ENCODE data around the gene TTC39B.

The TTC39B gene

GRCh38 chr9:15160673-15161072, 146.3 kb downstream of the TTC39B start:
- TF ChIP-seq, protein P1, sequence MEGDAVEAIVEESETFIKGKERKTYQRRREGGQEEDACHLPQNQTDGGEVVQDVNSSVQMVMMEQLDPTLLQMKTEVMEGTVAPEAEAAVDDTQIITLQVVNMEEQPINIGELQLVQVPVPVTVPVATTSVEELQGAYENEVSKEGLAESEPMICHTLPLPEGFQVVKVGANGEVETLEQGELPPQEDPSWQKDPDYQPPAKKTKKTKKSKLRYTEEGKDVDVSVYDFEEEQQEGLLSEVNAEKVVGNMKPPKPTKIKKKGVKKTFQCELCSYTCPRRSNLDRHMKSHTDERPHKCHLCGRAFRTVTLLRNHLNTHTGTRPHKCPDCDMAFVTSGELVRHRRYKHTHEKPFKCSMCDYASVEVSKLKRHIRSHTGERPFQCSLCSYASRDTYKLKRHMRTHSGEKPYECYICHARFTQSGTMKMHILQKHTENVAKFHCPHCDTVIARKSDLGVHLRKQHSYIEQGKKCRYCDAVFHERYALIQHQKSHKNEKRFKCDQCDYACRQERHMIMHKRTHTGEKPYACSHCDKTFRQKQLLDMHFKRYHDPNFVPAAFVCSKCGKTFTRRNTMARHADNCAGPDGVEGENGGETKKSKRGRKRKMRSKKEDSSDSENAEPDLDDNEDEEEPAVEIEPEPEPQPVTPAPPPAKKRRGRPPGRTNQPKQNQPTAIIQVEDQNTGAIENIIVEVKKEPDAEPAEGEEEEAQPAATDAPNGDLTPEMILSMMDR (conservative IDR thresholded peaks at IDR 0.05): no peak
- H3K27ac ChIP-seq: no peak overlapping the region

DNA sequence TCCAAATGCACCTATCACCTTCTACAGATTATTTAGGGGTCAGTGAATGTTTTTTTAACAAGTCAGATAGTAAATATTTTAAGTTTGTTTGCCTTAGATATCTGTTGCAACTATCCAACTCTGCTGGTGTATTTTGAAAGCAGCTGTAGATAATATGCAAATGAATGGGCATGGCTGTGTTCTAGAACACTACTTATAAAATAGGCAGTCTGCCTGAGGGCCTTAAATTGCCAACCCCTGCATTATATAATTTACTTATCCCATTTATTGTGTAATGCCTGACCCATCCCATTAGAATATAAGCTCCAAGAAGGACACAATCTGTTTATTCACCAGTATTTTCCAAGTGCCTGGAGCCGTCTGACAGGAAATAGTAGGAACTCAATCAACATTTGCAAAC, 149.0 kb downstream of the TTC39B start:
- TF ChIP-seq, protein P1 (conservative IDR thresholded peaks at IDR 0.05): no peak
- no peak overlapping the region for H3K27ac ChIP-seq

- H3K27ac ChIP-seq: no peak overlapping the region
- TF ChIP-seq, protein P1 (conservative IDR thresholded peaks at IDR 0.05): no peak
Measured at GRCh38 chr9:15157381-15157780, 149.6 kb downstream of the TTC39B start.

DNA sequence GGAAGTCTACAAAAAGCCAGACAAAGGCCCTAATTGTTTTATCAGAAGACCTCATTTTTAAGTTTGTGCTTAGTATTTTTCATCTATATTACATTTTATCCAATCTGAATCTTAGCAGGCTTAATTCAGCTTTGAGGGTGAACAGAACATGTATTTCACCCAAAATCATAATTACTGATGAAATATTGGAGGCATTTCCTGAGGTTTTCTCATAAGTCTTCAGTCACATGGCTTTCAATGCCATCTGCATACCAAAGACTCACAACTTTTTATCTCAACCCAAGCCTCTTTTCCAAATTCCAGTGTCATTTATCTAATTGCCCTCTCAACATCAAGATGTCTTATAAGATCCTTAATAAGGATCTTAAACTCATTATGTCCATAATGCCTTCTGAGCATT, 150.8 kb downstream of the TTC39B start:
- no peak overlapping the region for H3K27ac ChIP-seq
- TF ChIP-seq, protein P1 (conservative IDR thresholded peaks at IDR 0.05): no peak

GRCh38 chr9:15155826-15156225, 151.2 kb downstream of the TTC39B start:
- TF ChIP-seq, protein P1 (conservative IDR thresholded peaks at IDR 0.05): no peak
- H3K27ac ChIP-seq: no peak overlapping the region

GRCh38 chr9:15155323-15155722, 151.7 kb downstream of the TTC39B start:
- TF ChIP-seq, protein P1 (conservative IDR thresholded peaks at IDR 0.05): no peak
- no peak overlapping the region for H3K27ac ChIP-seq

DNA sequence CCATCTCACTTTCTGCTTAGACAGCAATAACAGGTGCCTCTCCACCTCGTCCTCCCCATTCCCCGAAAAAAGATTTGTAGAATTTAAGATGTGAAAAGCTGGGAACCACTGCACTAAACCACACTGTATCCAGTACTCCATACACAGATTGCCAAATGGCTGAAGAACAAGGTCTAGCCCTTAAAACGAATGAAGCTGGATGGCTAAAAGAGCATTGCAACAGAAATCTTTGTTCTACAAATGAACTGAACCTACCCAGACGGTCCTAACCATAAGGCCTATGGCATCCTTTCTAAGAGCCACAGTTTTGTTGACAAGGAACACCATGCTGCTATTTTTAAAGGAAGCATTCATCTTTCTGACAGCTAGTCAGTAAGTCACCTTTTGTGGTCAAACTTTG, 152.3 kb downstream of the TTC39B start:
- no peak overlapping the region for H3K27ac ChIP-seq
- TF ChIP-seq, protein P1 (conservative IDR thresholded peaks at IDR 0.05): no peak

DNA sequence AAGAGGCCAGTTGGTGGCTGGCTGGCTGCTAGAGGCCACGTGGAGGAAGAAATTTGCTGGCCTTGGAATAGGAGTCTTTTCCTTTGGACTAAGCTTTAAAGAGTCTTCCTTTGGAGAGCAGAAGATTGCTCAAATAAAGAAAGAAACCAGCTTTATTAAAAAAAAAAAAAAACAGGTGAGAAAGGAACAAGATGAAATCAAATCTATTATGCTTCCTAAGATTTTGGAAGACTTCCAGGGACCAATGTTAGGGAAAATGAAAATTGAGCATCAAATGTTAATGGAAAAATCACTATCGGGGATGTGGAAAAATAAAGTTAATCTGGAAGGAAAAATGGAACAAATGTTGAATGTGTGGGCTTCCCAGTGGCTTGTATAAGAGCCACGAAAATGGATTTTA, 153.1 kb downstream of the TTC39B start:
- TF ChIP-seq, protein P1 (conservative IDR thresholded peaks at IDR 0.05): no peak

More for the DNA sequence above, 153.1 kb downstream of the TTC39B start:
- no peak overlapping the region for H3K27ac ChIP-seq
